ENCODE data around the gene BRD9.

DNA sequence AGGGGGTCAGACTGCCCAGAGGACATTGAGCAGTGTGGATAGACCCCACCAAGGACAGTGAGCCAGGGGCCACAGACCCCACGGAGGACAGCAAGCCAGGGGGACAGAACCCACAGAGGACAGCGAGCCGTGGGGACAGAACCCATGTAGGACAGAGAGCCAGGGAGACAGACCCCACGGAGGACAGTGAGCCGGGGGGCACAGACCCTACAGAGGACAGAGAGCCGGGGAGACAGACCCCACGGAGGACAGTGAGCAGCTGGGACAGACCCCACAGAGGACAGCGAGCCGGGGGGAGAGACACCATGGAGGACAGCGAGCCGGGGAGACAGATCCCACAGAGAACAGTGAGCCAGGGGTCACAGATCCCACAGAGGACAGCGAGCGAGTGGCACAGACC, 38.4 kb downstream of the BRD9 start:
- TF ChIP-seq, protein P1, sequence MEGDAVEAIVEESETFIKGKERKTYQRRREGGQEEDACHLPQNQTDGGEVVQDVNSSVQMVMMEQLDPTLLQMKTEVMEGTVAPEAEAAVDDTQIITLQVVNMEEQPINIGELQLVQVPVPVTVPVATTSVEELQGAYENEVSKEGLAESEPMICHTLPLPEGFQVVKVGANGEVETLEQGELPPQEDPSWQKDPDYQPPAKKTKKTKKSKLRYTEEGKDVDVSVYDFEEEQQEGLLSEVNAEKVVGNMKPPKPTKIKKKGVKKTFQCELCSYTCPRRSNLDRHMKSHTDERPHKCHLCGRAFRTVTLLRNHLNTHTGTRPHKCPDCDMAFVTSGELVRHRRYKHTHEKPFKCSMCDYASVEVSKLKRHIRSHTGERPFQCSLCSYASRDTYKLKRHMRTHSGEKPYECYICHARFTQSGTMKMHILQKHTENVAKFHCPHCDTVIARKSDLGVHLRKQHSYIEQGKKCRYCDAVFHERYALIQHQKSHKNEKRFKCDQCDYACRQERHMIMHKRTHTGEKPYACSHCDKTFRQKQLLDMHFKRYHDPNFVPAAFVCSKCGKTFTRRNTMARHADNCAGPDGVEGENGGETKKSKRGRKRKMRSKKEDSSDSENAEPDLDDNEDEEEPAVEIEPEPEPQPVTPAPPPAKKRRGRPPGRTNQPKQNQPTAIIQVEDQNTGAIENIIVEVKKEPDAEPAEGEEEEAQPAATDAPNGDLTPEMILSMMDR (IDR thresholded peaks at IDR 0.05) = no peak
- TF ChIP-seq POLR2A (IDR thresholded peaks at IDR 0.05) = no peak

Measured in right lobe of liver (tissue), 4 donors.